DND-41 (cell line): ENCODE data around the gene ZNF717.

Experiments used
- ATAC-seq: fragments of 200-7000 bp; cut with Tn5 transposase; 3 replicates; pipeline ENCODE4 v1.9.1; 2021; ENCODE audit warnings: low read depth; ENCODE audit not compliant: insufficient read depth
- DNase-seq: peaks from one replicate; pipeline ENCODE4 v3.0.0-alpha.2; 2020
- H2AFZ ChIP-seq: 2 replicates; pipeline ENCODE4 v1.6.0; 2012; ENCODE audit warnings: low read depth, low read length
- H3K27ac ChIP-seq: 2 replicates; pipeline ENCODE4 v1.5.1; 2012; ENCODE audit warnings: low read length, inconsistent platforms
- H3K27me3 ChIP-seq: fragments of 200-600 bp; sonication (generic); 2 replicates; pipeline ENCODE4 v1.6.0; 2012; ENCODE audit warnings: low read length, mild to moderate bottlenecking, inconsistent platforms; ENCODE audit not compliant: insufficient read depth, poor library complexity
- H3K36me3 ChIP-seq: 2 replicates; pipeline ENCODE4 v1.5.1; 2012; ENCODE audit warnings: low read length, inconsistent platforms; ENCODE audit not compliant: insufficient read depth
- H3K4me1 ChIP-seq: 2 replicates; pipeline ENCODE4 v1.5.1; 2012; ENCODE audit warnings: mild to moderate bottlenecking, low read length; ENCODE audit not compliant: insufficient read depth
- H3K4me2 ChIP-seq: 2 replicates; pipeline ENCODE4 v1.6.0; 2012; ENCODE audit warnings: mild to moderate bottlenecking, moderate library complexity, low read length, inconsistent platforms; ENCODE audit not compliant: insufficient read depth
- H3K4me3 ChIP-seq, 2 experiments: fragments of 200-600 bp in 1 of 2; shearing (Covaris generic) in 1 of 2; 2 replicates each; pipeline ENCODE4 v1.5.1; 2012 to 2016; ENCODE audit warnings: inconsistent platforms in 2 of 2, low read length in 2 of 2, mild to moderate bottlenecking in 2 of 2, low read depth in 1 of 2, moderate library complexity in 1 of 2
- H3K79me2 ChIP-seq: 2 replicates; pipeline ENCODE4 v1.6.0; 2012; ENCODE audit warnings: low read length, inconsistent platforms; ENCODE audit not compliant: insufficient read depth
- H3K9ac ChIP-seq: 2 replicates; pipeline ENCODE4 v1.6.0; 2012; ENCODE audit warnings: low read depth, mild to moderate bottlenecking, inconsistent platforms, low read length, moderate library complexity
- H3K9me3 ChIP-seq: 2 replicates; pipeline ENCODE4 v1.5.1; 2012; ENCODE audit warnings: low read length, moderate library complexity, mild to moderate bottlenecking, inconsistent platforms; ENCODE audit not compliant: insufficient read depth, severe bottlenecking
- H4K20me1 ChIP-seq: 2 replicates; pipeline ENCODE4 v1.6.0; 2012; ENCODE audit warnings: low read length; ENCODE audit not compliant: insufficient read depth
- EZH2 ChIP-seq: IDR thresholded peaks from 3 replicates; pipeline ENCODE4 v1.6.1; 2012; ENCODE audit warnings: borderline replicate concordance, low read depth, mild to moderate bottlenecking, moderate library complexity, low read length, inconsistent platforms; ENCODE audit not compliant: severe bottlenecking
- TF ChIP-seq, protein P1 (sequence below): IDR thresholded peaks from 2 replicates; pipeline ENCODE4 v1.5.1; 2012; ENCODE audit warnings: borderline replicate concordance, low read length, moderate library complexity, mild to moderate bottlenecking; ENCODE audit not compliant: poor library complexity, severe bottlenecking; ENCODE audit errors: extremely low read depth

The ZNF717 gene

DNA sequence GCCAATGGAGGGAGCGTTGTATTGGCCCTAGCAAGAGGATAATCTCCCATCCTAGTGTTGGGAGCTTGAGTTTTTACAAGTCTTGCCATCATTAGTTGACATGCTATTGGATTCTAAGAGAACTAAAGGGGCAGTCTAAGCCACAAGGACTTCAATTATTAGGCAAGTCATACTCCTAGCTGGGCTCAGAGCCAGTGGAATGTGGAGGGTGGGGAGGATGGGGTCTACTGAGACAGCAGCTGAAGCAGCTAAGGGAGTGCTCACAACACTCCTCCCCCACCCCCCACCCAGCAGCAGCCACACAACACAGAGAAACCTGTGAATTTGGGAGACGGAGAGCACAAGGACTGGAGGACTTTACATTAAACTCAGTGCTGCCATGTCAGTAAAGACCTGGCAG, 93.3 kb downstream of the ZNF717 start:
- no peak overlapping the region for H2AFZ ChIP-seq
- TF ChIP-seq, protein P1, sequence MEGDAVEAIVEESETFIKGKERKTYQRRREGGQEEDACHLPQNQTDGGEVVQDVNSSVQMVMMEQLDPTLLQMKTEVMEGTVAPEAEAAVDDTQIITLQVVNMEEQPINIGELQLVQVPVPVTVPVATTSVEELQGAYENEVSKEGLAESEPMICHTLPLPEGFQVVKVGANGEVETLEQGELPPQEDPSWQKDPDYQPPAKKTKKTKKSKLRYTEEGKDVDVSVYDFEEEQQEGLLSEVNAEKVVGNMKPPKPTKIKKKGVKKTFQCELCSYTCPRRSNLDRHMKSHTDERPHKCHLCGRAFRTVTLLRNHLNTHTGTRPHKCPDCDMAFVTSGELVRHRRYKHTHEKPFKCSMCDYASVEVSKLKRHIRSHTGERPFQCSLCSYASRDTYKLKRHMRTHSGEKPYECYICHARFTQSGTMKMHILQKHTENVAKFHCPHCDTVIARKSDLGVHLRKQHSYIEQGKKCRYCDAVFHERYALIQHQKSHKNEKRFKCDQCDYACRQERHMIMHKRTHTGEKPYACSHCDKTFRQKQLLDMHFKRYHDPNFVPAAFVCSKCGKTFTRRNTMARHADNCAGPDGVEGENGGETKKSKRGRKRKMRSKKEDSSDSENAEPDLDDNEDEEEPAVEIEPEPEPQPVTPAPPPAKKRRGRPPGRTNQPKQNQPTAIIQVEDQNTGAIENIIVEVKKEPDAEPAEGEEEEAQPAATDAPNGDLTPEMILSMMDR, result no peak
- no peak for TF ChIP-seq EZH2
- H3K4me3 ChIP-seq, result no peak overlapping the region
- H3K9ac ChIP-seq, result no peak overlapping the region
- no peaks in the 10 kb centered on the region for H3K36me3 ChIP-seq
- H4K20me1 ChIP-seq, result no peaks in the 10 kb centered on the region
- no peak overlapping the region for H3K27ac ChIP-seq
- no peaks in the 10 kb centered on the region for H3K27me3 ChIP-seq
- no peaks in the 10 kb centered on the region for H3K9me3 ChIP-seq
- no peak for DNase-seq
- no peak for ATAC-seq
- no peak overlapping the region for H3K4me2 ChIP-seq
- H3K79me2 ChIP-seq, result no peaks in the 10 kb centered on the region
- H3K4me1 ChIP-seq, result no peaks in the 10 kb centered on the region

DNA sequence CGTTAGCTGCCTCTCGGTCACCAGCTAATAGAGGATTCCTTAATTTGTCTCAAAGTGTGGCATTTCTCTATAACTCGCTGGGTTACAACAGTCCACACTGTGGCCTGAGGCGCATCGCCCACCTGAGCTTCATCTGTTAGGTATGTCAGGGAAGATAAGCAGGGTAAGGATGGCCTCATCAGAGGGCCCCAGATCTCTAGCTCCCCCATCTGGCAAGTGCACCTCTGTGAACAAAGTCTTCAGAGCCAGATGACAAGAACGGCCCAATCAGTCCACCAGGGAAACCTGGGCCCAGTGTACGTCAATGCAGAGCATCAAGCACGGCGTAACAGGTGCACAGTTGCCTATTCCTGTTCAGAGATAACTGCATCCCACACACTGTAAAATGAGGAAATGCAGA, 98.0 kb downstream of the ZNF717 start:
- H3K27me3 ChIP-seq, result no peaks in the 10 kb centered on the region
- DNase-seq, result no peak
- H4K20me1 ChIP-seq, result no peaks in the 10 kb centered on the region; the same call in 1 of the 2 replicates
- no peak overlapping the region for H2AFZ ChIP-seq
- H3K9ac ChIP-seq, result no peak overlapping the region
- no peak overlapping the region for H3K4me2 ChIP-seq
- TF ChIP-seq, protein P1, result no peak
- no peak for TF ChIP-seq EZH2
- H3K9me3 ChIP-seq, result no peaks in the 10 kb centered on the region
- no peaks in the 10 kb centered on the region for H3K79me2 ChIP-seq
- H3K4me1 ChIP-seq, result no peaks in the 10 kb centered on the region
- ATAC-seq, result no peak
- H3K27ac ChIP-seq, result no peak overlapping the region
- H3K36me3 ChIP-seq, result no peaks in the 10 kb centered on the region
- H3K4me3 ChIP-seq, result no peak overlapping the region
